GM21825 (cell line): ENCODE measurements around the gene TRPV5.

Source experiments
- ATAC-seq: cut with Tn5 transposase; IDR thresholded peaks from one replicate; pipeline ENCODE4 v1.9.1; 2021; ENCODE audit warnings: mild to moderate bottlenecking, moderate library complexity; ENCODE audit not compliant: unreplicated experiment

The TRPV5 gene

DNA sequence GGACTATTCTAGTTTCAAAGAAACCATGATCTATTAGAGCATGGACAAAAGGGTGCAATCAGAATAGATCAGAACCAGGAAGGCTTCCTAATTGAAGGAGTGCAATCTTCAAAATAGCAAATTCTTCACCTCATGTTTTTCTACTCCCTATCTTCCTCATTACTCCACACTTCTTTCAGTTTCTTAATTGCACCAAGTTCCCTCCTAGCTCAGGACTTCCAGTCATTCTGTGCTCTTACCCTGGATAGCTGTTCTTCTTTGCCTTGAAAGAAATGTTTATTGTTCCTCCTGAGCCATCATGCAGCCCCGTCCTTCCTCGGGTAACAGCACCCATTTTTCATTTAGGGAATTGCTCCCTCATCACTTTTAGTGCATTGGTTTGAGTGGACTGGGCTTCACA, 23.1 kb downstream of the TRPV5 start:
- ATAC-seq, result no peak

DNA sequence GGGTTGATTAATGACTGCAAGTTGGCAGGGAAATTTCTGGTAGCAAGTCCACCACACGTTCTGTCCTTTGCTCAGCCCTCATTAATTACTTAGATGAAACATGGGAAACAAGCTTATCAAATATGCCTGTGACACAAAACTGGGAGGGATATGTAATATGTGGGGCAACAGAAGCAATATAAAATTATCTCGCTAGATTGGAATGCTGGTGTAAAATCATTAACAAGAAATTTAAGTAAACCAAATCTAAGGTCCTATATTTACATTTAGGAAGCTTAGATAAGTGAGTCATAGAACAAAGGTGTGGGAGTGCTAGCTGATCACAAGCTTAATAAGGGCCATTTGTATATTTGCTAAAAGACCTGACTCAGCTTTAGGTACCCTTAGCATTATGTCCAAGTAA, 23.5 kb downstream of the TRPV5 start:
- no peak for ATAC-seq

DNA sequence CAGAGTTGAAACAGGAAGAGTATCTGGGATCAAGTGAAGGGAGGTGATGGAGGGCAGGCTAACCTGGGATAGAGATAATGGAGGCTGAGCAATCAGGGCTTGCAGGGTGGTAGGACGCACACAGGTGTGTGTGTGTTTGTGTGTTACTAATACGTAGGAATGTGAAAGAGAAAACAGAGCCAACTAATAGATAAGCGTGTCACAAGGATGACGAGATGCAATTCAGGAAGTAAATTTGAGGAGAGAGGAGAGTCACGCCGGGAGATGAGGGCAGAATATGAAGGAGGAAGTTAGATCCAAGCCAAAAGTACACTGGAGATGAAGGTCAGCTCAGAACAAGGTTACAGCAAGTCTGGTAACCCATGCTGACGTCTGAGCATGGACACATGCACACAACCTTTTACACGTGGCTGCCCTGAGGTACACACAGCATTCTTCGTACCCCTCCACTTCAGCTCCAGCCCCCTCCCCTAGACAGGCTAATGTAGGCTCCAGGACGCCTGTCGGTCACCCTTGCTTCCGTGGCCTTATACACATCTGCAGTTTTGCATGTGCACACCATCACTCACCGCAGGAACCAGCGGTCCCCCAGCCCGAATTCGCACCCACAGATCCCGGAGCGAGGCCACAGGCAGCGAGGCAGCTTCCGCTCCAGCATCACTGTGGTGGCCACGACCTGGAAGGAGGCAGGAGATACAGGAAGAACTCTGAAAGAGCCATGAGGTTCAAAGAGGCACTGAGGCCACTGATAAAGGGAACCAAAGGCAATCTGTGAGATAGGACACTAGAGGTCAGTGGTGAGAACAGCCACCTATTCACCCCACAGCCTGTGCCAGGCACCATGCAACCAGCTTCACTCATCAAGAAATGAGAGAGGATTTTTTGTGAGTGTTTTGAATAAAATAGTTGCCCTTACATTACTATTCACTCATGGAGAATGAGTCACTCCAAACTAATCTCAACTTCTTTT, 24.3 kb downstream of the TRPV5 start:
- ATAC-seq, result no peak

DNA sequence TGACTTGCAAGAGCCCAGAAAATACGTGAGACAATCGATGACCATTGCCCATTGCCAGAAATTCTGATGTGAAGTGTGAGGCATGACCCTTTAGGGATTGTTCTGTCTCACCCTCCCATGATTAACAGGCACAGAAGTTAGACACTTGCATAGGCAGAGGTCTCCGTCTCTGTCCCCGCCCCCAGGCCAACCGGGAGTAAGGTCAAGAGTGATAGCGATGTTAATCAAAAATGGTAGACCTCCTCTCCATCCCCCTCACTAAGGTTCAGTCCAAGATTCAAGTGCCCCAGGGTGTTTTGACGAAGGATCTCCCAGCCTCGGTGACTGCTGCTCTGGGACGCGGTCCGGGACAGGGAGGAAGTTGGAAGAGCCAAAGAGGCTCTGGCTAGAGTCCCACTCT, 25.3 kb downstream of the TRPV5 start:
- no peak for ATAC-seq

DNA sequence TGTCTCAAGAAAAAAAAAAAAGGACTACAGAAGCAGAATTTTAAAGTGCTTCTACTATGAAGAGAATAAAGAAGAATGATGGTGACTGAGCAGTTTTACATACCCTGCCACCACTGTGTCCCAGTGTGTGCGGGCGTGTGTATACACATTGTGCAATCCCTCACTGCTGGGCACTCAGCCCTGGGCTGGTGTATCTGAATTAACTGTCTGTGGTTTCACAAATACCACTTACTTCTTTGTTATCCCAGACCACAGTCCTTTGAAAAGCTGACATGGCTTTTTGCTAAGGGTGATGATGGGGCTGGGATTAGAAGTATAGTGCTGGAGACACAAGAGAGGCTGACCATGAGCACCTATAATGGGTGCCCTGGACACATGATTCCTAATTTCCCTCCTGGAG, 26.9 kb downstream of the TRPV5 start:
- ATAC-seq, result no peak

DNA sequence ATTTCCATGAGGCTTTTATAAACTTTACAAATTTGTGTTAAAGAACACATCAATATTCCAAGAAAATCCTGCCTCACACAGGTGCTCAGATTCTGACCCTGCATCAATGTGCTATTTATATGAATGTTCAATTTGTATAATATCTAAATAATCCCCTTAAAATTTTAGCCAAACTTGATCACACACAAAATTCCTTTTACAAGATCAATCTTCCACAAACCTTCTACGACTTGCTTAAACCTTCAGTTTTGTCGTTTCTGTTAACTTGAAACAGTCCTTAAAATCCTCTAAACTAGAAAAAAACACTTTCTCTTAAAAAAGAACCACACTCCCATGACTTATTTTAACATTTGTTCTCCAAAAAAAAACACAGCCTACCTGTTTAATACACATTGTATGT, 27.8 kb downstream of the TRPV5 start:
- no peak for ATAC-seq

DNA sequence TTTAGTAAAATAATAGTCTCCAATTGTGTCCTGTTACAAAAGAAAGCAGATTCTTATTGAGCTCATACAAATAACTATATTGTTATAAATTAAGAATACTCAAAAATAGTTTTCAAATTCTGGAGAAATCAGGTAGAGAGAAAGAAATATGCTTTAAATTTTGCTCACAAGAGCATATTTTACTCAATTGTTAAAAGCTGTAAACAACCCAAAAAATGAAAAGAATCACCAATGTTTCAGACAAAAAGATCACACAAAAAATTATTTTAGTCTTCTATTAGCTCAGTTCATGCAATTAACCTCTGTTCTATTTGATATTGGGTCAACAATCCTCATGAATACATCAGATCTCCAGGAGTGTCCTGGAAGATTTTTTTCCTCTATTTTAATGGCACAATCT, 29.4 kb downstream of the TRPV5 start:
- no peak for ATAC-seq

DNA sequence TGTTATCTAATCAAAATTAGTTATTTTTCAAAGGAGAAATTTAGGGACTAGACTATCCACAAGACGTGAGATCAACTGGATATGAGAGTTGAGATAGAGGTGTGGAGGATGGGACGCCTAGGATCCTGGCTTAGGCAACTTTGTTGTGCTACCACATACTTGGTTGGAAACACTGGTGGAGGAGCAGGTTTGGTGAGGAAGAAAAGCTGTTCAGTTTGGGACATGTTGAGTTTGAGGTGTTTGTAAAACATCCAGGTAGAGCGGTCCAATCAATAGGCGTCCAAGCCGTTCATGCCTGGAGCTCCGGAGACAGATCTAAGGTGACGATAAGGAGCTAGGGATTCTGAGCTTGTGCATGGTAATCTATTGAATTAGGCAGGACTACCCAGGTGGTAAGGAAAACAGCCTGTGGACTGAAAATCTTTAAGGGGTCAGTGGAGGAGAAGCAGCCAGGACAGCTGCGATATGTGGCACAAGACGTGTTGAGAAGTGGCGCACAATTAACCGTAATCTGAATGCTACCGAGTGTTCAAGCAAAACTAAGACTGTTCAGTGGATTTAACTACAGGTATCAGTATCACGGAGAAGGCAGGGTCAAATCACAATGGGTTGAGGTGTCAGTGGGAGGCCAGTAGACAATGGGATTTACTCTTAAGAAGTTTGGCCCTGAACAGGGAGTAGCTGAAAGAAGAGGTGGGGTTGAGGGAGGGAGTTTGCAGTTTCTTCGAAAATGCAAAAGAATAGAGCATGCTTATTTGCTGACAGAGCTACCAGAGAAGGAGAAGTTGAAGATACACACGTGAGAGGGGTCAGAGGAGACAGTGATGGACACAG, 31.9 kb downstream of the TRPV5 start:
- ATAC-seq, result no peak

DNA sequence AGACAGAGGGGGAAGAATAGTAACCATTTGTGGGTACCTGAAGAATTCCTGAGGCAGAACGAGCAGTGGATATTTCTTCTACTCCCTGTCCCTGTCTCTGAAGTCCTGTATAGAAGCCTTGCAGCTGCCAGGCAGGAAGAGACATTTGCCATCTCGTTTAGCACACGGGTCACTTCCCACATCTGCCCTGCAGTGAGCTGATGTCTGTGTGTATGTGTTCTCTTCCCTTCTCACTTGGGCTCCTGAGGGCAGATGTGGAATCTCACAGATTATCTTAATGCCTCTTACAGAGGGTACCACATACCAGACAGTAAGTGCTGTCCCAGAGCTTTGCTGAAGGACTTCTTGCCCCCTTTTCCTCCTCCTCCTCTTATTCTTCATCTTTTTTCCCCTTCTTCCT, 33.9 kb downstream of the TRPV5 start:
- no peak for ATAC-seq

DNA sequence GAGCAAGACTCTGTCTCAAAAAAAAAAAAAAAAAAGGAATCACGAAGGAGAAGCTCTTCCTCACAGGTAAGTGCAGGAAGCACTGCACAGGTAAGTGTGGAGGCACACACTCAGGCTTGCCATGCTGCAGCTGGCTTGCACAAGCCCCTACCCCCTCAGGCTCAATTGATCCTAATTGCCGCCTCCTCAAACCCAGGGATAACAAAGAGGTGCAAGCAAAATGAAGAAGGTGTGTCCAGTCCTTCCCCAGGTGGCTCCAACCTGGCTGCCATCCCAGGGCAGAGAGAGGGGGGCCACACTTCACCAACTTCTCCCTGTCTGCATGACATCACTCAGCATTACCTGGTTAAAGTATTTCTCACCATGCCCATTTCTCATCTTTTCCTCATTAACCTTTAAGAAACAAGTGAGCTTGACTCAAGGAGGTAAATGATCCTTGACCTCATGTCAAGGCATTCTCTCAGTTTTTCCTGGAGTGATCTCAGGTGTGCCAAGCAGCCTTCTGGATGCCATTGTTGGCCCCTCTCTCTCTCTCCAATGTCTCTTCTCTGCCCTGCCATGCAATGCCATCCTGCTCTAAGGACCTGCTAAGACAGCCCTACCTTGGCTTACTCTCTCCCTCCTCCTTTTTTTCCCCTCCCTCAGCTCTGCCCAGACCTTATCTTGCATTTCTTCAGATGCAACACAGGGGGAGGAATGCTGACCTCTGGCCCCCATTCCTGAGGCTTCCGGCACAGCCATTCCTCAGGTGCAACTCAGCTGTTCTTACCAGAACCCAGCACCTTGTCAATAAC, 35.0 kb downstream of the TRPV5 start:
- ATAC-seq, result no peak

DNA sequence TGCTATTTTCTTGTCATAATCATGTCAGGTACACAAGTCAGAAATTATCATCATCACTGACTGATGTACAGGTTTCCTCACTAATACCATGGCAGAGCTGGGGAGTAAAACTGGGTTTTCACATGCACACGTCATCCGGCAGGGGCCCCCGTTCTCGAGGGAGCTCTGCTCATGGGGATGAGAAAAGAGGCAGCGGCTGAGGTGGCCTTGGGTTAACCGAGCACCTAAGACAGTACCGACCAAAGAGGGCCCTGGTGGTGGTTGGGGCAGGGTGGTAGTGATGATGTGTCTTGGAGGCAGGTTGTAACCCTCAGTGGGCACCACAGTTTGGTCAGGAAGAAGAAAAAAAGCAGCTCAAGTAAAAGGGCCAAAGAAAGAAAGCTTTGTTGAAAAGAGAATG, 35.9 kb downstream of the TRPV5 start:
- no peak for ATAC-seq

DNA sequence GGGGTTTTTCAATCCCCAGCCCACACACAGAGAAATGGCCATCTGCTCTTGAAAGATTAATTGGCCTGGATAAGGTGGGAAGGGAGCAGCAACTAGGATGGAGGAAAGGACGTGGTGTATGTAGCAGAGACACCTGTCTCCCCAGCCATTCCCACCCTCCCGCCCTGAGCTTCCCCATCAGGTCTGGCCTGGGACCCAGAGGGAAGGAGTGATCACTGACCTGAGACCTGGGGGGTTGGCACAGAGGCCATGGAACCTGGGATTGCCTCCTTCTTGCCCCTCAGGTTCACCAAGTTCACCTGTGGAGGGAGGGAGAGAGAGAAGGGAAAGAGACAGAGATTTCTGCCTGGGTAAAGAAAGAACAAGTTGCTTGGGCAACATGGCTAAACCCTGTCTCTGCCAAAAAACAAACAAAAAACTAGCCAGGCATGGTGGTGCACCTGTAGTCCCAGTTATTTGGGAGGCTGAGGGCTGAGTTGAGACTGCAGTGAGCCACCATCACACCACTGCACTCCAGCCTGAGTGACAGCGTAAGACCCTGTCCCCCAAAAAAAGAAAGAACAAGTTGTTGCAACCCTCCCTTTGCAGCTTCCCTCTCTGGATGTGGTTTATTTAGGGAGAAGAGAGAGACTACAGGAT, 36.7 kb downstream of the TRPV5 start:
- ATAC-seq, result no peak

DNA sequence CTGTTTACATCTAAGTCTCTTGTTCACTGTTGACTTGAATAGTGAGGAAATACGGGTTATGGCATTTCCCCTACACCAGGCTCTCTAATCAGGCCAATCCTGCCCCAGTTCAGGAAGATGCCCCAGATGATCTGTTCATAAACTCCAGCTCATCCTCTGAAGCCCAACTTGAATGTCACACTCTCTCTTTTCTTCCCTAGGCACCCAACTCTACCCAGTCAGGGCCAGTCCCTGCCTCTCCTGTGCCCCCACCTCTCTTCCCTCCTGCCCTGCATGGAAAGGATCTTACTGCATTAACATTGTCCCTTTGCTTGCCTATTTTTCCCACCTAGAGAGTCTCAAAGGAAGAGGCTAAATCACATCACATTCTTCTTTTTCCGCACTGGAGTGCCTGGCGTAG, 37.4 kb downstream of the TRPV5 start:
- no peak for ATAC-seq

DNA sequence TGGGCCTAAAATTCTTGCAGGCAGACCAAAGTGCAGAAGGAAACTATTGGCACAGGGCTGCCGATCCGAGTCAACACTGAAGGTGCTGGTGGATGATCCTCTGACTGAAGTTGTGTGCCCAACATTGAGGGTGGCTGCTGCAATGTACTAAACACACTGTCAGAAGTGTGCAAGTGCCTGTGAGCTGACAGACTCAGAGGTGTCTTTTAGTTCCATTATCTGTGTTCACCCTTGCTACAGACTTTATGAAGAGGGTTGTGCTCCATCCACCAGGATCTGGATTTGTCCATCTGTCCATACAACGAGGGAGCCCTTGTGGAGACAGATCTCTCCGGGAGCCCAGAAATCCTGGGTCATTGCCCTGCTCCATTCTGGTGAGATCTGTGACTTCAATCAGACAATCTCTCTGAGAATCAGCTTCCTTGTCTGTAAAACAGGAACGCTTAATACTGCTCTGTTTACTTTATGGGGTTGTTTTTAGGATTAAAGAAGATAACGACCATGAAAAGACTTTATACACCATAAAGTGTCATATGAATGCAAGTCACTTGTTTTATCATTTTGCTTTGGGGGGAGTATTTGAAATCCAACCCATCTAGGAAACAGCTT, 38.5 kb downstream of the TRPV5 start:
- no peak for ATAC-seq

DNA sequence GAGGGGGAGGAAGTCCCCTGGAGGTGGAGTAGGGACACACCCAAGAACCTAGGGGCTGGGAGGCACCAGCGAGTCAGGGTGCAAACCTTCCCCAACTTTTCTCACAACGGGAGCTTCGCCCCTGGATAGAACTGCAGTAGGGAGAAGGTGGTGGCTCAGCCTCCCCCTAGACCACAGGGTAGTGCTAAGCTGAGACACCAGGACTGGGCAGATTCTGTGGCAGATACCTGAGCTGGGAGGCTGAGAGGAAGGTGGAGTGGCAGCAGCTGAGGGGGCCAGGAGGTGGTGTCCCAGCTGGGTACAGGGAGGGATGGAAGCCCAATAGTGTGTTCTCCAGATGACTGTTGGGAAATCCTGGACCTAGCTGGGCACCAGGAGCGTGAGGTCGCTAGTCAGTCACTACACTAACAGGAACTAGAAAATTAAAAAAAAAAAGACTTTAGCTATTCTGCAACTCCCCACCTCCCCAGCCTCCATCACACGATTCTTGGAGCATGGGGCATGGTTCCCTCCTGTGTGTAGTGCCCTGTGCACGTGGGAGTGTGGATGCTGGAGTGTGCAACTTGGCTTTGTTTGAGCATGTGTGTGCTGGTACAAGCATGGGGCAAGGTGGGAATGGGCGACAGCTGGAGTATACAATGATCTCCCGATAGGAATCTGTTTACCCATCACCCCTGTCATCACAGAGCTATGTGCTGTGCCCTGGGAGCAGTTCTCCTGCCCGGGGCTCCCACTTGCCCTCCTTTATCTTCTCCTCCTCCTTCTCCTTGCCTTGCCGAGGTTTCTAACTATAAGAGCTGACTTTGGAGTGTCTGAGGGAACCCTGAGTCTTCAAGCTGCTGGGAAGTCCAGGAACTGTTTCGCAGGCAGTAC, 39.2 kb downstream of the TRPV5 start:
- ATAC-seq, result no peak

DNA sequence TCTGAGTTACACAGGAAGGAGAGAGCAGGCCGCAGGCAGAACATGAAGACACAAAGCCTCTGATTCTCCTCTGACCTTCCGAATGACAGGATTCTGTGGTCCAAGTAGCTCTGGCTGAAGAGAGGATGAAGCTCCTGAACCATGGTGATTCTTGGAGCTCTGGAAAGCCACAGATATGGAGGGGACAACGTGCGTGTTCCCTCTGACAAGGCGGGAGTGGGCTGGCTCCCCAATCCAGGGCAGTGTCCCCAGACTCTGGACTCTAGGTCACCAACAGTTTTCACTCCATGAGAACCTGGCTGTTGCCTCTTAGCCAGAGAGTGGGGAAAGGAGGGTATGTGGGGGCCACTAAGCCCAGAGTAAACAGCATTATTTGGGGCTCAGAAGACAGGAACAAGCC, 40.6 kb downstream of the TRPV5 start:
- ATAC-seq, result no peak

DNA sequence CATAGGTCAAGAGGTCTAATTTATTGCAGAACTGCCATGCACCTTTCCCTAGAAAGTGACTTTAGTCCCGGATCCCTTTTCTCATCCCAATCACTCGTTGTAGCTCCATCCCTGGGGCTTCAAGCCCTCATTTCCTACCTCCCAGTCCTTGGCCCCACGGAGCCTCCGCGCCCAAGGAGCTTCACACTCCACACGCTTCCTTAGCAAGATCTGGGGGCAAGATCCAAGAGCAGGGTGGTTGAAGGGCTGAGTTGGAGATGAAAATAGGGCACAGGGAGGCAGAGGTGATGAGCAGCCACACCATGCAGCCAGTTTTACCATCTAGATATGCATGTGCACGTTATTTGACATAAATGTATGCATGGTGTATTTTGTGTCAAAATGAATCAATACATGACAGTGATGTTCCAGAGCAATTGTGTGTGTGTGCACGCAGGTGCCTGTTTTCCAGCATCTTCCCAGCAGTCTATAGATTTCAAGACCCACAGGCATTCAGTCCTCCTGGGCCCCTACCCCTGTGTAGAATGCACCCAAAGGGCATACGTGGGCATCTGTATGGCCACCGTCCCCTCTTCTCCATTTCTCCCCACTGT, 42.0 kb downstream of the TRPV5 start:
- no peak for ATAC-seq

DNA sequence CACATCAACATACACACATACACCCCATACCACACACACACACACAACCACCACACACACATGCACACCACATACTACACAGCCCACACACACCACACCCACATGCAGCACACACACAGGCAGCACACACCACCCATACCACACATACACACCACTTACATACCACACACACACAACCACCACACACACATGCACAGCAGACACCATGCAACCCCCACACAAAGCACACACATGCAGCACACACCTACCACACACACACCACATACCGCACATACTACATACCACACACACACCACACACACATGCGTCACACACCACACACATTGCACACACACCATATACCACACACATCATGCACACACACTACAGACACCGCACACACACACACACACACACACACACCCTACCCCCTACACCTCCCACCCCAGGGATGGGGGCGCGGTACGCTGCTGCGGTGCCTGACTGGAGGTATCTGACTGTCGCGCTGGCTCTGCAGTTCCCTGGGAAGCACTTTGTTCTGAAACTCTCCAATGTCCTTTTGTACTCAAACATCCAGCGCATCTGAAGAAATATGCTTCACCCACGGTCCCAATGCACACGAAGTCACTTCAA, 42.6 kb downstream of the TRPV5 start:
- no peak for ATAC-seq

DNA sequence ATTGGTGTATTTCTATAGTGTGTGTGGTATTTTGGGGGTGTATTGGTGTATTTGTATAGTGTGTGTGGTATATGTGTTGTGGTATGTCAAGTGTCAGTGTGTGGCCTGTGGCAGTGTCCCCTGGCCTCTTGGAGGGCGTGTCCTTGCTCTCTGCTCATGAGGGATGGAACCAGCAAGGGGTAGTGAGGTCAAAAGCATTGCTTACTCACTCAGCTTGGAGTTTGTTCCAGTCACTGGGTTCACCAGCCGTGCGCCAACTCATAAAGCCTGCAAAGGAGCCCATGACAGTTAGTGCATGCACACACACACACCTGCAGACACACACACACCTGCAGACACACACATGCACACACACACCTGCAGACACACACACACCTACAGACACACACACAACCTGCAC, 43.7 kb downstream of the TRPV5 start:
- ATAC-seq, result no peak
